Stomach (tissue), 4 donors: ENCODE data around the gene SLC9A6.

ENCODE experiments used
- EP300 ChIP-seq: sonication (generic); formaldehyde crosslinking; IDR thresholded peaks from one replicate; pipeline ENCODE4 v1.6.1; 2017; ENCODE audit warnings: antibody characterized with exemption
- POLR2A ChIP-seq, 4 donors: fragments of 450-650 bp; IDR thresholded peaks; one replicate each; pipeline ENCODE4 v1.6.1; 2016; ENCODE audit warnings: antibody characterized with exemption in 4 of 4, control low read depth in 2 of 4, mild to moderate bottlenecking in 1 of 4, moderate library complexity in 1 of 4
- POLR2AphosphoS5 ChIP-seq, 3 donors: sonication (generic); formaldehyde crosslinking; IDR thresholded peaks; one replicate each; pipeline ENCODE4 v1.6.1; 2016; ENCODE audit warnings: antibody characterized with exemption in 3 of 3
- TF ChIP-seq, protein P1 (sequence below), 7 experiments: fragments of 450-650 bp in 4 of 7; fragments of 200-600 bp in 3 of 7; sonication (generic) in 3 of 7; IDR thresholded peaks; one replicate each; pipeline ENCODE4 v1.5.1; 2016 to 2019; ENCODE audit warnings: antibody characterized with exemption in 7 of 7, control low read depth in 2 of 7, mild to moderate bottlenecking in 1 of 7

- TF ChIP-seq EP300 (no peak), POLR2A (IDR thresholded peaks at IDR 0.05) (no peak), POLR2AphosphoS5 (IDR thresholded peaks at IDR 0.05) (no peak)
- TF ChIP-seq, protein P1, sequence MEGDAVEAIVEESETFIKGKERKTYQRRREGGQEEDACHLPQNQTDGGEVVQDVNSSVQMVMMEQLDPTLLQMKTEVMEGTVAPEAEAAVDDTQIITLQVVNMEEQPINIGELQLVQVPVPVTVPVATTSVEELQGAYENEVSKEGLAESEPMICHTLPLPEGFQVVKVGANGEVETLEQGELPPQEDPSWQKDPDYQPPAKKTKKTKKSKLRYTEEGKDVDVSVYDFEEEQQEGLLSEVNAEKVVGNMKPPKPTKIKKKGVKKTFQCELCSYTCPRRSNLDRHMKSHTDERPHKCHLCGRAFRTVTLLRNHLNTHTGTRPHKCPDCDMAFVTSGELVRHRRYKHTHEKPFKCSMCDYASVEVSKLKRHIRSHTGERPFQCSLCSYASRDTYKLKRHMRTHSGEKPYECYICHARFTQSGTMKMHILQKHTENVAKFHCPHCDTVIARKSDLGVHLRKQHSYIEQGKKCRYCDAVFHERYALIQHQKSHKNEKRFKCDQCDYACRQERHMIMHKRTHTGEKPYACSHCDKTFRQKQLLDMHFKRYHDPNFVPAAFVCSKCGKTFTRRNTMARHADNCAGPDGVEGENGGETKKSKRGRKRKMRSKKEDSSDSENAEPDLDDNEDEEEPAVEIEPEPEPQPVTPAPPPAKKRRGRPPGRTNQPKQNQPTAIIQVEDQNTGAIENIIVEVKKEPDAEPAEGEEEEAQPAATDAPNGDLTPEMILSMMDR (IDR thresholded peaks at IDR 0.05) = no peak
Measured at GRCh38 chrX:135982860-135983259, 2.4 kb upstream of the SLC9A6 start.
